PC-9 (cell line): ENCODE results near the gene TBCD.

Source experiments
- CTCF ChIP-seq: fragments of 200-600 bp; sonication (generic); conservative IDR thresholded peaks from 2 replicates; pipeline ENCODE4 v1.6.1; 2017; ENCODE audit warnings: mixed run types, antibody characterized with exemption, mild to moderate bottlenecking, moderate library complexity
- EZH2 ChIP-seq: fragments of 200-600 bp; sonication (generic); IDR thresholded peaks from 2 replicates; pipeline ENCODE4 v1.8.0; 2017; ENCODE audit warnings: antibody characterized with exemption, low read depth

- TF ChIP-seq CTCF (no peak), EZH2 (no peak)
Measured at GRCh38 chr17:82939621-82940135, 187.8 kb downstream of the TBCD start.
